RPMI7951 (cell line): ENCODE data around the gene PLEKHH3. TPM values are rescaled to one million over a fixed set of nuclear protein-coding genes. Genes with fewer than 3 reads are reported as not detected.
"Not testable (repeated sequence)": the region's sequence is repeated elsewhere in the genome, so short reads cannot be mapped to it uniquely, and the experiment has no call there.

Source experiments
- DNase-seq: peaks from one replicate; pipeline ENCODE4 v3.0.0-alpha.2; 2012; ENCODE audit warnings: low read depth
- total RNA-seq: library from RNA; depleted of rRNA; stranded (reverse); fragments of >200 nt; shearing (Covaris generic); gene quantifications from 2 replicates; pipeline ENCODE4 v1.2.3, GENCODE V29; 2014; rRNA removed

Gene PLEKHH3
- total RNA-seq, 1 experiment from 2014 or later = 12.5 TPM

GRCh38 chr17:42639525-42640113, 37.2 kb downstream of the PLEKHH3 start:
- DNase-seq = no peak

DNA sequence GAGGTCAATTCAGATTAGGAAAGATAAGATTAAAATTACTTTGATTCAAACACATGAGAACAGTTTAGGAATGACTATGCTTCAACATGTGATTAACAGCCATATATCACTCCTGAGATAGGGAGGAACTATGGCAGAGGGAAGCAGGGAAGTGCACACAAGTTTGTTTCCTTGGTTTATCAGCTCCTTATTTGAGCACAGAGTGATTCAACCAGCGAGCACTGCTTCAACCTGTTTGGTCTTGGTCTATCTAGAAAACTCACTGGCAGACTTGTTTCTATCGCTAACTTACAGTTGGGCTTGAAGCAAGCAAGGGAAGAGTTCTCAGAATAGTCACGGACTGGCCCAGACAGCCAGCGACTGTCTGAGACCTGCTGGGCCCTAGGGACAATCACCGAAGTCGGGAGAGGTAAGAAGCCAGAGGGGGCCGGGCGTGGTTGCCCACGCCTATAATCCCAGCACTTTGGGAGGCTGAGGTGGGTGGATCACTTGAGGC, 43.8 kb downstream of the PLEKHH3 start:
- no peak for DNase-seq

DNA sequence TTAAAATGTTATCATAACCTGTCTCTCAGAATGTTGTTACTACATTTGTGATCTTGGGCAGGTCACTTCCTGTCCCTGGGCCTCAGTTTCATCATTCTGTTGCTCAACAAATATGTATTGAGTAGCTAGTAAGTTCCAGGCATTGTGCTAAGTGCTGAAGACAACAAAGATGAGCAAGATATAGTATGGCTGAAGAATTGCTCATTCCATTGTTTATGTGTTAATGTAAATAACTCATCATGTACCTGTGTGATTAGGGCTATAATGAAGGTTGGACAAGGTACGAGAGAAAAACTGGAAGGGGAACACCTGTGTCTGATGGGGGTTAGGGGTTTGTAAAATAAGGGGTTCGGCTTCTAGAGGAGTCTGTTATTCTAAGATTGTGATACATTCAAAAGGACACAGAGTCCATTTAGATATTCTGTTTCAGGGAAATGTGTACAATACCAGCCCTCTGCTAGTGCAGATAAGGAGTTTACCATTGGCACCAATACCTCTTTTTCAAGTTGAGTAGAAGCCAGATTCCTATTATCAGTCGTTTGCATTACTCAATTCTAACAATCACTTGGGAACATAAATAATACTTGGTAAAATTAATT, 47.3 kb downstream of the PLEKHH3 start:
- DNase-seq = no peak

DNA sequence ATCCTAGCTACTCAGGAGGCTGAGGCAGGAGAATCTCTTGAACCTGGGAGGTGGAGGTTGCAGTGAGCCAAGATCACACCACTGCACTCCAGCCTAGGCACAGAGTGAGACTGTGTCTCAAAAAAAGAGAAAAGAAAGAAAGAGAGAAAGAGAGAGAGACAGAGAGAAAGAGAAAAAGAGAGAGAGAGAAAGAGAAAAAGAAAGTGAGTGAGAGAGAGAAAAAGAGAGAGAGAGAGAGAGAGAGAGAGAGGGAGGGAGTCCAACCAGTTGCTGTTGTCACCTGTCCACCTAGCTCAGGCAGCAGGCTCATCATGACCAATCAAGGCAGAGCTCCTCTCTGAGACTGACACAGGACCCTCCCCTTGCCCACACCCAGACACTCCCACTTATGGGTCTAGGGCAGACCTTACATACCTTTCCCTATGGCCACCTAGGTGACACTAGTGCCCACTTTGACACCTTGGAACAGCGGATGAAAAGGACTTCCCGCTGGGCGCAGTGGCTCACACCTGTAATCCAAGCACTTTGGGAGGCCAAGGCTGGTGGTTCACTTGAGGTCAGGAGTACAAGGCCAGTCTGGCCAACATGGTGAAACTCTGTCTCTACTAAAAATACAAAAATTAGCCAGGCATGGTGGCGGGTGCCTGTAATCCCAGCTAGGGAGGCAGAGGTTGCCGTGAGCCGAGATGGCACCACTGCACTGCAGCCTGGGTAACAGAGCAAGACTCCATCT, 49.6 kb downstream of the PLEKHH3 start:
- not testable (repeated sequence) for DNase-seq

- peak; percentile 58 for DNase-seq
Measured at GRCh38 chr17:42623732-42624596, 52.8 kb downstream of the PLEKHH3 start.

GRCh38 chr17:42623271-42623670, 53.5 kb downstream of the PLEKHH3 start:
- DNase-seq = no peak

- DNase-seq = not testable (repeated sequence)
Measured at GRCh38 chr17:42621987-42622386, 54.8 kb downstream of the PLEKHH3 start.

DNA sequence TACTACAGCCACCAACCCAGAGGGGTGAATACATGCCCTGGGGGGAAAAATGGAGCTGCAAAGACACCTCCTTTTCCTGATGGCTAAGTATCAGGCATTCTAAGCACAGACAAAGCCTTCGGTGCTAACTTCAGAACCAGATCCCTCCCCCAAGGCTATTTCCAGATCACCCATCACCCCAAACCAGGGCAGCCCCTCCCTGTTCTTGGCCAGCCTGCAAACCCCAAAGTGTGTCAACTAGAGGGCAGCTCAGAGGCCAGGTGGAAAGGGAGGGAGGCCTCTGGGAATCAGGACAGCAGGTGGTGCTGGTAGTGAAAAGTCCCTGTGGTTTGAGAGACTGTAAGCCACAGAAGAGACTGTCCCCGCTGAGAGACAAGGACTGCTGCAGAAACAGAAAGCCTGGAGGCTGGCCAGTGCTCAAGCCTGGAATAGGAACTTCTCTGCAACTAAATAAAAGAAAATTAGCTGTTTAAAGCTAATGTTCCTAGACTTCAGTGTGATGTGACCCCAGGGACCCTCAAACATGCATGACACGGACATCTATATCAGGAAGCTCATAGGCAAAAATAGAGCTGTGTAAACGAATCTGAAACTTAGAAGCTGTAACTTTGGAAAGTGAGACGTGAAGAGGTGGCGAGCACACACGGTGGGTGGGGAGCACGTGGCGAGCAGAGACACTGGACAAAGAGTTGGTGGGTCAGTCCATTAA, 58.2 kb downstream of the PLEKHH3 start:
- DNase-seq = peak; percentile 61

- DNase-seq = no peak
Measured at GRCh38 chr17:42617956-42618431, 58.8 kb downstream of the PLEKHH3 start.

Other genes with a start within 250 kb of the PLEKHH3 start
- gene ATP6V0A1, start 218.1 kb downstream of the PLEKHH3 start, total RNA-seq = 10.4 and 13.9 TPM in 2 replicates
- 12.7 and 15.5 TPM in 2 replicates for gene NAGLU, start 140.8 kb downstream of the PLEKHH3 start, total RNA-seq
- 0.68 and 1.4 TPM in 2 replicates for gene HSD17B1, start 124.1 kb downstream of the PLEKHH3 start, total RNA-seq
- gene COASY, start 114.8 kb downstream of the PLEKHH3 start, total RNA-seq = 13.8 and 17.8 TPM in 2 replicates
- 28.1 and 29.7 TPM in 2 replicates for gene MLX, start 109.9 kb downstream of the PLEKHH3 start, total RNA-seq
- 18.7 and 25.0 TPM in 2 replicates for gene PSMC3IP, start 99.3 kb downstream of the PLEKHH3 start, total RNA-seq
- gene RETREG3, start 67.6 kb downstream of the PLEKHH3 start, total RNA-seq = 25.4 and 28.7 TPM in 2 replicates
- 128 and 148 TPM in 2 replicates for gene TUBG1, start 67.3 kb downstream of the PLEKHH3 start, total RNA-seq
- 19.9 and 21.6 TPM in 2 replicates for gene TUBG2, start 17.7 kb downstream of the PLEKHH3 start, total RNA-seq
- 1.4 and 2.0 TPM in 2 replicates for gene CCR10, start 4.8 kb upstream of the PLEKHH3 start, total RNA-seq
- 9.6 and 10.2 TPM in 2 replicates for gene CNTNAP1, start 5.5 kb upstream of the PLEKHH3 start, total RNA-seq
- gene EZH1, start 68.0 kb upstream of the PLEKHH3 start, total RNA-seq = 8.5 and 9.7 TPM in 2 replicates
- 1.4 and 2.4 TPM in 2 replicates for gene RAMP2, start 84.2 kb upstream of the PLEKHH3 start, total RNA-seq
- 106 and 117 TPM in 2 replicates for gene VPS25, start 96.5 kb upstream of the PLEKHH3 start, total RNA-seq
- gene WNK4, start 103.6 kb upstream of the PLEKHH3 start, total RNA-seq = 0.20 and 0.24 TPM in 2 replicates
- 102 and 119 TPM in 2 replicates for gene COA3, start 121.7 kb upstream of the PLEKHH3 start, total RNA-seq
- gene CNTD1, start 121.9 kb upstream of the PLEKHH3 start, total RNA-seq = 0.98 and 1.1 TPM in 2 replicates
- 65.8 and 75.1 TPM in 2 replicates for gene BECN1, start 147.3 kb upstream of the PLEKHH3 start, total RNA-seq
- 74.4 and 96.1 TPM in 2 replicates for gene PSME3, start 156.4 kb upstream of the PLEKHH3 start, total RNA-seq
- 0.10 and 0.36 TPM in 2 replicates for gene AOC2, start 167.6 kb upstream of the PLEKHH3 start, total RNA-seq
- gene AOC3, start 174.2 kb upstream of the PLEKHH3 start, total RNA-seq = 0.10 TPM in 1 of 2 replicates, not detected in the other
- not detected in 2 replicates for gene G6PC1, start 223.8 kb upstream of the PLEKHH3 start, total RNA-seq